NCI-H82 treated with DMSO at 0.1 percent for 48 hours (cell line): ENCODE data around the gene RASSF4.

Experiments
- DNase-seq: peaks from one replicate; lab custom pipeline; 2025; ENCODE audit not compliant: unreplicated experiment; lab: John Stamatoyannopoulos, UW

Gene RASSF4, protein sequence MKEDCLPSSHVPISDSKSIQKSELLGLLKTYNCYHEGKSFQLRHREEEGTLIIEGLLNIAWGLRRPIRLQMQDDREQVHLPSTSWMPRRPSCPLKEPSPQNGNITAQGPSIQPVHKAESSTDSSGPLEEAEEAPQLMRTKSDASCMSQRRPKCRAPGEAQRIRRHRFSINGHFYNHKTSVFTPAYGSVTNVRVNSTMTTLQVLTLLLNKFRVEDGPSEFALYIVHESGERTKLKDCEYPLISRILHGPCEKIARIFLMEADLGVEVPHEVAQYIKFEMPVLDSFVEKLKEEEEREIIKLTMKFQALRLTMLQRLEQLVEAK

DNA sequence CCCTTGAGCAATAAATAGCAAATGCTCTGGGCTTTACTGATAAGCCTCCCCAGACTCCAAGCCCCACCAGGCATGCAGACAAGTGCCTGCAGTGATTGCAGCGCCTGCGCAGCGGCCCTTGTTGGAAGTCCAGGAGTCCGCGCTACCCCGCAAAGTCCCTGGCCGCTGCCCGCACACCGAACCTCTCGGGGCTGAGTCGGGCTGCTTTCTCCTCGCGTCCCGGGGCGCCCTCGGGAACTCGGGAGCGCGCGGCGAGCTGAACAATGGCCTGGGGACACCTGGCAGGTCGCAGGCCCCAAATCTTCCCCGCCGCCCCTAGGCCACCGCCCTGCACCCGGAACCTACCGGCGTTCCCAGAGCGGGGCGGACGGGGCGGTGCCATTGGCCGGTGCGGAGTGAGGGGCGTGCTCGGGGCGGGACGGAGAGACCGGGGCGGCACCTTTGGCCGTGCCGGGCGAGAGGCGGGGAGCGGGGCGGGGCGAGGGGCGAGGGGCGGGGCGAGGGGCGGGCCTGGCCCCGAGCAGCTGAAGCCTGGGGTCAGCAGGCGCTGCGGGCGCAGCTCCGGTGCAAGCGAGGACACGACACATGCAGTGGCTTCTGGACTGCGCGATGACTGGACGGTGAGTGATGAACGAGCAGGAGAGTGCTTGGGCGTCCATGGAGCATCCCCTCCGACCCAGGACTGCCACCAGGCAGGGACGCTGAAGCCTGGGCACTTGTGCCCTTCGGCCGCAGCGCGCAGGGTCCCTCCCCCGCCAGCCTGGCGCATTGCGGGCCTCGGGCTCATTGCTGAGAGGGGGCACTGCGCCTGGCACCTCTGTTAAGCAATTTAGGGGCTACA is at the start of gene RASSF4:
Gene RASSF4, plus strand, starts transcription at position 556 of the 841 bp plus-strand sequence. CDS start 10,401 bp downstream, outside the sequence.
- peak; percentile 40 for DNase-seq

DNA sequence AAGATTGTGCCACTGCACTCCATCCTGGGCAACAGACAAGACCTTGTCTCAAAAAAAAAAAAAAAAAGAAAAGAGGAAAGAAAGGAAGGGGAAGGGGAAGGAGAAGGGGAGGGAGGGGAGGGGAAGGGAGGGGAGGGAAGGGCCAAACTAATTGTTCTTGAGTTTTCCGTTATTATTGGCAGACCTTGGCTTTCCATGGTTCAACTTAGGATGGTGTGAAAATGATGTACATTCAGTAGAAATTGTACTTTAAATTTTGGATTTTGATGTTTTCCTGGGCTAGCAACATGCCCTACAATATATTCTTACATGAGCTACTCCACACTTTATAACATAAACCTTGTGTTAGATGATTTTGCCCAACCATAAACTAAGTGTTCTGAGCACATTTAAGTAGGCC is 49.7 kb upstream of the RASSF4 start:
- no peak for DNase-seq

DNA sequence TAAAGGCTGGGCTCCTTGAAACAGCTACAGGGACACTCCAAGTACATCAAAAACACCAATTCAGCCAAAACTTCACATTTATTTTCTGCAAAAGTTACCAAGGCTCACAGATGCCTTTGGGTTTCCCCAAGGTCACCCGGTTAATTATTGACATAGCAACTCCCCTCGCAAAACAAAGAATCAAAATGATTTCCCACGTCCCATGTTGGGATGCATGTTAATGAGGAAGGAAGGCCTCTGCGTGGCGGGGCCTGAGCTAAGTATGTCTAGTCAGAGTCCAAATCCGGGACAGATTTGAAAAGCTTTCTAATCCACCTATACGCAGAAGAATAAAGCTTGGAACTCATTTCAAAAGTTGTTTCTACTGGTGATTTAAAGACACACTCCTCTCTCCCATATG is 49.0 kb upstream of the RASSF4 start:
- no peak for DNase-seq

DNA sequence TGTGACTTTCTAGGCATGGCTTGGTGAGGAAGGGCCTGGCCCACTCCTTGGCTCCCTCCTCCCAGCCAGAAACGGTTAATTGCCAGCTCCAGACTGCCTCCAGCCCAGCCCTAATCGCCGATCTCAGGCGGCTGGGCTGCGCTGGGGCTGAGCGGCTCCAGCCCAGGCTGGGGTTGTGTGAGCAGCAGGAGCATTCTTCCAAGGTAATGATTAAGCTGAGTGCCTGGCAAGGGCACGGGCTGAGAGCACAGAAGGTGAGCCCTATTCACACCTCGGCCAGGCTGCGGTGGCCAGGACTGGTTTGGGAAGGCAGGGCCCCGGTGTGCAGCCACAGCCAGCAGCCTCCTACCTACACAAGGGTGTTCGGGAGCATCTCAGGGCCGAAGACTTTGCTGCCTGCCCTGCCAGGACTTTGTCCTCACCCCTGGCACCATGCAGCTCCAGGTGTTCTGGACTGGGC is 48.5 kb upstream of the RASSF4 start, which contains the start of gene TMEM72:
Gene TMEM72, plus strand, starts transcription at position 257 of the 460 bp plus-strand sequence. Its CDS starts 176 bp downstream, at position 433.
- DNase-seq, result no peak

DNA sequence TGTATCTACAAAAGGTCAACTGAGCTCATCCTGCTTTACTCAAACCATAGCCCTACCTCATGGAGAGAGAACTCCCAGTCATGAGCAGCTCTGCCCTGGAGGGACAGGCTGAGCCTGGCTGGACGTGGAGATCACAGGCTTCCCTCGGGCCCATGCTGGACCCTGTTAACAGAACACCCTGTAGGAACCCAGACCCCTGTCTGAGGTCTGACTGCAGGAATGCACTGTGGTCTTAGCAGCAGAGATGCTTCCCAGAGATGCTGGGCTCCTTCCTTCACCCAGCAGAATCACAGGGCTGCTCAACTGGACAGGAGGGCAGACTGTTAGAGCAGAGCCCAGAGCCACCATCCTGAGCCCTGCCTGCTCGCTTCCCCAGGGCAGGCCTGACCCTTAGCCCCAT is 47.7 kb upstream of the RASSF4 start:
- DNase-seq, result no peak

DNA sequence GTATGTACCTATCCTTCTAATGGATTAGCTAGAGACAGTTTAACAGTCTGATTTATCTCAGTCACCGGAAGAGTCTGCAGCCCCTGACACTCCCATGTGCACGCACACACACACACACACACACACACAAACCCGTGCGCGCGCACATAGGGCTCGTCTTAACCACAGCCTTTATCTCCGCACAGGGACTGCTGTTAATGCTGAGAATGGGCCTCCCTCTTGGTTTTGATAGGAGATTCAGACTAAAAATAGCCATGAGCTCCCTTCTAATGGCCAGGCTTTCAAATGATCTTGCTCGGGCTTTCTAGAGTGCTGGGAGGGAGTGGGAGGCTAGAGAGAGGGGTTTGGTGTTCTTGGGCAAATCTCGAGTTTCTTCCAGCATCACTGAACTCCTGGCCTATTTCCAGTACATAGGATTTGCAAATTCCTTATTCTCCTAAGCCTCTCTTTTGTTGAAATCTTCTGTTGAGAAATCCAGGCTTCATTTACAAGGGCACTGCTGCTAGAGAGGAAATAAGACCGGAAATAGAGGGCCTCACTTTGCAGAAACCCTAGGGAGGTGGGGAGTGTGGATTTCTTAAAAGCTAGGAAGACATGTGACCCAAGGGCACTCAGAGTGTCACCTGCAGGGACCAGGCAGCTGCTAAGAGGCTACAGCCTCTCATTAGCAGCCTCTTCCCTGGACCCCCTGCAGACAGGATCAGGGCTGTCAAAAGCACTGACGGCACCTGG is 46.1 kb upstream of the RASSF4 start:
- no peak for DNase-seq

DNA sequence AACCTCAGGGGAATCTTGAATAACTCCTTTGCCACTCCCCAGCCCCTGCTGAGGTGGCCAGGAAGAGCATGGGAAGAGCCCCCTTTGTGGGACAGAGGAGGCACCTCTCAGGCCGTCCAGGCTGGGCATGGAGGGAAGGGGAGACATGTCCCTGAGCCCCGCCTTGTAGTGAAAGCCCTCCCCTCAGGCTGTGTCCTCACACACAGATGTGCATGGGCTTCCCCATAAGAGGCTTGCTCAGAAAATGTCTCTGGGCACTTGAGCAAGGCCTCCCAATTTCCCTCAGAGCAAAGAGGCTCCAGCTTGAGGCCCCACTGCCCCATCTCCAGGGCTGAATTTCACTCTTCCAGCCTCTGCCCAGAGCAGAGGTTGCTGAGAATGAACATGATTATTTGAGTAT is 44.7 kb upstream of the RASSF4 start:
- DNase-seq, result no peak

DNA sequence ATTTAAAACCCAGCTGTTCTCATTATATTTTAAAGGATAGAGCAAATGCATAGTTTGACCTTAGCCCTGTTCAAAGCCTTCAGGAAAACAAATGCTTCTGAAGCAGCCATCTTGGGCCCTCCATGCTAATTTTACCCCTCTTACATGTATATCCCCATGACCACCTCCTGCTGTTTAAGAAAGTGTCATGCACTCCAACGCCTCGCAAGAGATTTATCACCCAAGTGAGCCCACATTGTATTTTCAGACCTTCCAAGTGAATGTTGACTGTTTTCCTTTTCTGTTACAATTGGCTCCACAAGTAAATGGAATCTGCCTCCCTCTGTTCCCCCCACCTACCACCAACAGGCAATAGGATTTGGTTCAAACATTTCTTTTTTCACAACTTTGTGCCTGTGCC is 43.2 kb upstream of the RASSF4 start:
- DNase-seq, result no peak

DNA sequence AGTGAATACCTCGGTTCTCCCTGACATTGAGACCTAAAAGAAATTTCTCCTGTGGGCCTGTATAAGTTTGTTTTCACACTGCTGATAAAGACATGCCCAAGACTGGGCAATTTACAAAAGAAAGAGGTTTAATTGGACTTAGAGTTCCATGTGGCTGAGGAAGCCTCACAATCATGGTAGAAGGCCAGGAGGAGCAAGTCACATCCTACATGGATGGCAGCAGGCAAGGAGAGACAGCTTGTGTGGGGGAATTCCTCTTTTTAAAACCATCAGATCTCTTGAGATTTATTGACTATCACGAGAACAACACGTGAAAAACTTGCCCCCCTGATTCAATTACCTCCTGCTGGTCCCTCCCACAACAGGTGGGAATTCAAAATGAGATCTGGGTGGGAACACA is 41.8 kb upstream of the RASSF4 start:
- no peak for DNase-seq

DNA sequence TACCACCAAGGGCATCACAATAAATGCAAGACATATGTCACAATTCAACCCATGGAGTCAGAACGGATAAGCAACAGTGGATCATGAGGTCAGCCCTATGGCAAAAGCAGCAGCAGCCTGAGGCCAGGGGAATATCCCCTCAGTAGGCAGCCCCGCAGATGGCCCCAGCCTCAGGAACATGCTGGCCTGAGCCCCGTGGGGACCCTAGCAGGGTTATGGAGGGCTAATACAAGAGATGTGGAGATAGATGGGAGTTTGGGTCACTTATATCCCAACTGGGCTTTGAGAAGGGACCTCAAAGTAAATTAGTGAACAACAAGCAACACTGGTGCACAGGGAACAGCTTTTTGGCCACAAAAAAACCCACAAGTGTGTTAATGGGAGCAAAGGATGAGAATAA is 39.4 kb upstream of the RASSF4 start:
- DNase-seq, result no peak

DNA sequence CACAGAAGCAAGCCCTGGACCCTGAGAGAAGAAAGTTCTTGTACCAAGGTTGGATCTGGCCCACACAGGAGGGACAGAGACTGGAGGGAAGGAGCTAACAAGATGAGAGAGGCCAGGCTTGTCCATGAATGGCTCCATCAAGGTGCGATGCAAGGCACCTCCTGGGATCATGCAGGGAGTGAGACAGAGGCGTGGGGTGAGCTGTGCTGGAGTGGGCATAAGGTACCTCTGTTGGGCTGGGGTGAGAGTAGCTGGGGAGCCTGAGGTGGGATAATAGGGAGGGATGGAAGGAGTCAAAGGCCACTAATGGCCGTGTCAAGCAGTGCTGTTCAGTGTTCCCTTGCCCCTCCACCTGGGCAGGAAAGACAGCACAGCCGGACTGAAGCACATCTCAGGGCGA is 38.5 kb upstream of the RASSF4 start:
- DNase-seq, result no peak

DNA sequence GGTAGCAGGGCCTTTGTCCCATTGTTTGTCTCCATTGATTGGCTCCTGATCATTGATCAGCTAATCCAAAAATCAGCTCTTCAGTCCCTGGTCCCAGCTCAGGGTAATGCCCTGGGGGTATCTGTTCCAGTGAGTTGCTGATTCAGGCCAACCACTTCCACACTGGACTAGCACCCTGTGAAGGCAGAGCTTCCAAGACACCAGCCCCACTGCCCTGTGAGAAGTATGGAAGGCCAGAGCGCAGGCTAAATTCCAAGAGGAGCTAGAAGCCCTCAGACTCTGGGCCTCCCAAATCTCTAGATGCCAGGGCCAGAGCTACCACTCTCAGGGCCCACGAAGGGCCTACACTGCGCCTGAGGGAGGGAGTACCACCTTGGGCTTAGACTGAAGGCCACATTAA is 38.1 kb upstream of the RASSF4 start:
- no peak for DNase-seq

DNA sequence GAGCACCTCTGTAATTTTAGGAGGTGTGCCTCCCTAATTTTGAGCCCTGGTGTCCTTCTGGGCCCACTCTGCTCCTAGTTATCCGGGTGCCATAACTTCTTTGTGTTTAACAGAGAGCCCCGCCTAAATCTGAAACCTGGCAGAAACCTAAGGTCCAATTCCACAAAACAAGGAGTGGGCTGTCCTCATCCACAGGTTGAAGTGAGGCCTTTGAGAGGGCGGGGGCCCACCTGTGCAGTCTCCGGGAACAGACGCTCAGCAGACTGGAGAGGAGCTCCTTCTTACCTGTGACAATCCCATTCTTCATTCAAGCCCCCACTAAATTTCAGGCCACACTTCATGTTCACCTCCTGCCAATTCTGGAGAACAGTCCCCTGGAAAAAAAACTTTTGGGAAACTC is 37.6 kb upstream of the RASSF4 start:
- no peak for DNase-seq

DNA sequence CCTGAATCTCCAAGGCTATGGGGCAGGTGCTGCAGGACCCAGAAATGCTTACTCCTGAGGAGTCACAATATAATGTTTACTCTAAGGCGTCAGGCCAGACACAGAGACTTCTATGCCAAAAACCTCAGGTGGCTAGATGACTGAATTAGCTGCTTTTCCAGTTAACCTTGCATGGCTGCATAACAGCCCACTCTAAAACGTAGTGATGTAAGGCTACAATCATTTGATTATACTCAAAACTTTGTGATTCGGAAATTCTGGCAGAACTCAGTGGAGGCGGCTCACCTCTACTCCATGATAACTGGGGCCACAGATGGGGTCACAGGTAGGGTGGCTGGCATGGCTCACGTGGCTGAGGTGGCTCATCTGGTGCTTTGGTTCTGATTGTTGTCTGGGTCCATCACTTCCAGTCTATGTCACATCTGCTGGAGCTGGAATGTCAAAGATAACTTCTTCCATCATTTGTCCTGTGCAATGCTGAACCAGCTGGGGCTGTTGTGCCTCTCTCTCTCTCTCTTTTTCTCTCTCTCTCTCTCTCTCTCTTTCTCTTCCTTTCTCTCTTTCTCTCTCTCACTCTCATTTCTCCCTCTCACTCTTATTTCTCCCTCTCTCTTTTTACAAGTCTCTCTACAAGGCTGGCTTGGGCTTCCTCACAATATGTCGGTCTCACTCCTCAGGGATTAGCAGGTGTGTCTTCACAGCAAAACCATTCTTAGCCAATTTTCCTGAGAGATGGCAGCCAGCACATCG is 36.6 kb upstream of the RASSF4 start:
- no peak for DNase-seq

DNA sequence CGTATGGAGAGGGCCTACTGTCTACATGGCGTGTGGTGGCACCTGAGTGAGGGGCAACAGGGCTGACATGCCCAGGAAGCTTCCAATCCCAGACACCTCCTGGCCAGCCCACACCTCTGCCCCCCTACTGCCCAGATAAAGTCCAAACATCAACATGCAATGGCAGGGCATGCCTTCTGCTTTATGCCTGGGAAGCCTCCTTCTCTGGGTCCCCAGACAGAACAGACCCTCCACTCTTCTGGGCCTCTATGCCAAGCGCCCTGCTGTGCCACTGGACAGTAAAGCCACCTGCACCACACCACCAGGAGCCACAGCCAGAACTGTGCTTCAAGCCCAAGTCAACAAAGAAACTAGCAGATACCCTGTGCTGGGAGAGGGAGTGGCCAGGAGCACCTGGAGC is 36.0 kb upstream of the RASSF4 start:
- no peak for DNase-seq

DNA sequence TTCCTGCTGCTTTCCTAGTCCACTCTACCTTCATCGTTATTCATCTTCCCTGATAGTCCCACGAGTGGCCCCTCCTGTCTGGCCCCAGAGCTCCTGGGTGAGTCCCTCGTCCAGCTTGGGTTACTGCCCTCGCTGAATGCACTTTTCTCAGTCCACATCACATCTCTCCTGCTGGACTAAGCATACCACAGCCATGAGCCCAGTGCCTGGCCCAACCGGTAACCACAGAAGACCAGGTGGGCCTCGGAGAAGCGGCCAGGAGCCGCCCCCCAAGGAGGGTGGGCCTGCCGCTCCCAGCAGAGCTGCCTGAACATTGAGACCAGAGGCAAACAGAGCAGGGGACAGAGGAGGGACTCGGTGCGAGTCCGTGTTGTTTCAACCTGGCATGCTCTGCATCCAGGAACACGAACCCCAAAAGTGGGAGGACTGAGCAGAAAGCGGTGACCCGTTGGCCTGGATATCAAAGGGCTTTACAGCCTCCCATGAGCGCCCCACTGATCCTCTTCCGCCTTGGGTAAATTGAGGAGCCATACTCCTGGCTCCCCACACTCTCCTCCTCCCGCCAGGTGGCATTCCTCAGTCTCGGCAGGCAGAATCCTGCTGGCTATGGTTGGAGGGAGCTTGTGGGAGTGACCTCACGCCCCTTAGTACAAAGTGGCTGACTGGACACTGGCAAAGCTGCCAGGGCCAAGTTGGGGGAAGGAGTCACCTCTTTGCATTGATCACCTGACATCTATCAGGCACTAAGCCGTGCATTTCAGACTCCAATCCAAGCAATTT is 35.2 kb upstream of the RASSF4 start:
- DNase-seq, result no peak

DNA sequence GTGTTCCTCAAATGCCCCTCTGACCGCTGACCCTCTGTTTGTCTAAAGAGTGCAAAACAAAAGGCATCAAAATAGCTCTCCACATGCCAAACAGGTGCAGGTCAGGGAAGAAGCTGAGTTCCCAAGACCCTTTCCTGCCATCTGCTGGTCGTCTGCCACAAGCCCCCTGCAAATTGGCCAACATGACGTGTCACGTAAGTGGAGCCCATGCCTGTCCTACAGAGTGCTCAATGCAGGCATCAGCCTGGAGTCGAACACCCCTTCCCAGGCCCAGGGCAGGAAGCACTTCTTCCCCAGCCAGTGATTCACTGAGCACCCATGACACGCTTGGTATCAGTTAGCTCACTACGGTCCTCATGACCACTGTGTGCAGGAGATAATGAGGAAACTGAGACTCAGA is 34.4 kb upstream of the RASSF4 start:
- DNase-seq, result no peak

DNA sequence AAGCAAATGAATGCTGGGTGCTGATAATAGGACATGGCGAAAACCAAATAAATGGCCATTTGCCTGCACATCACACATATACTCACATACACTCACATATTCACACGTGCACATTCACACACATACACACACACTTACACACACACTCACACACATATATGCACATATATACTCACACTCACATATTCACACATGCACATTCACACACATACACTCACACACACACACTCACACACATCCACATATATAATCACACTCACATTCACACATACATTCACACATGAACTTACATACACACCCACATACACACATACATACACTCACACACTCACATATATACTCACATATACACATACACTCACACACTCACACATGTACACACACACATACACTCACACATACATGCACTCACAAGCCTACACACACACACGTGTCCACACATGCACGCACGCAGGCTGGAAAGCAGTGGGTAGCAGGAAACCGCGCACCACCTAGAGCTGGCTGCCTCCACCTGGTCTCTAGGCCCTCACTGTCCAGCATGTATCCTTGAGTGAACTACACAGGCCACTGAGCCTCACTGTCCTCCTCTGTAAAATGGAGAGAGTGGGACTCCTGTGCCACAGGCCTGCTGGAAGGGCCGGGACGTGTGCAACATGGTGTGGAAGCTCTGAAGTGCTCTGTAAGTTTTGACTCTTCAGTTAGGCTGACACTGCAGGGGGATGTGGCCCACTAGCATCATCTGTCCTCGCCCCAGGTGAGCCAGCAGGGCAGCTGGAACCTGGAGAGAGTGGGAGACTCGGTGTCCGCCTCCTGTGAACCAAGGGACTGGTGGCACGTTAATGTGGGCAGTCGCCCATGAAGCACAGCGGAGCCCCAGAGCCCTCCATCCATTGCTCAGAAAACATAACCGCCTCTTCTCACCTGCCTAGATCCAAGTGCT is 33.5 kb upstream of the RASSF4 start:
- no peak for DNase-seq

DNA sequence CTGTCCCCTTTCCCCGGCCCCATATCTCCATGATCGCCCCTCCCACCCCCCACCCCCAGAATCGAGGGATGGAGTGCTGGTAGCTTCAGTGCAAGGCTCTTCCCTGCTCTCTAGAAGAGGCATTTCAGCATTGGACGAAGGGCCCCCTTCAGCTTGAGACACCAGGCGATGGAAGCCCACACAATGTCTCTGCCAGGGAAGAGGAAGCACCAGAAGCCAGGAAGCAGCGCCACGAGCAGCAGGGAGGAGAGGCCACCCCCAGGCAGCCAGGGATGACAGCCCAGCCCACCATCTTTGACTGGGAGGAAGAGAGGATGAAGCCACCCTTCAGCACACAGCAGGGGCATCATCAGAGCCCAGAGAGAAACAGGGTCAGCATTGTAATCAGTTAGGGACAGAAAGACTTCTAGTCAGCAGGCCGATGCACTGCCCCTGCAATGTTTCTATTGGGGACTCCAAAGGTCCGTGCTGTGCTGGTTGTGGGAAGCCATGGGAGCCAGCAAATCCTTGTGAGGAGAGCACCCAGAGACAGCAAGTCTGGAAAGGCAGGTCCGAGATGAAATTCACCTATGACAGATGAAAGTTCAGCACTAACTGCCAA is 32.8 kb upstream of the RASSF4 start:
- no peak for DNase-seq
